Caco-2 (cell line): Measurements from ENCODE around the gene OR5H14. TPM values are rescaled to one million over a fixed set of nuclear protein-coding genes. Genes with fewer than 3 reads are reported as not detected.
"Not testable (repeated sequence)": the region's sequence is repeated elsewhere in the genome, so short reads cannot be mapped to it uniquely, and the experiment has no call there.

ENCODE experiments used
- BruUV-seq: library from RNA; stranded (reverse); fragments of 400-500 nt; replicated peaks from 2 replicates; lab custom pipeline; 2021; lab: Mats Ljungman, UMichigan
- CTCF ChIA-PET: fragments of 300-600 bp; sonication (Branson Sonifier 250); formaldehyde crosslinking; loops from one replicate; lab custom pipeline; 2022; ENCODE audit warnings: antibody characterized with exemption; lab: Charles Lee
- POLR2A ChIA-PET: fragments of 300-600 bp; sonication (Branson Sonifier 250); formaldehyde crosslinking; loops from one replicate; lab custom pipeline; 2022; ENCODE audit warnings: antibody characterized with exemption; lab: Charles Lee
- DNase-seq, 2 experiments: peaks; one replicate each; pipeline versions ENCODE4 v3.0.0 to v3.0.0-alpha.2; 2020 to 2022
- H3K27me3 ChIP-seq: replicated peaks from 2 replicates; pipeline ENCODE4 v1.6.0; 2011; ENCODE audit warnings: low read length; ENCODE audit not compliant: control insufficient read depth, insufficient read depth
- H3K36me3 ChIP-seq: 2 replicates; pipeline ENCODE4 v1.5.1; 2011; ENCODE audit warnings: low read length; ENCODE audit not compliant: control insufficient read depth, insufficient read depth
- H3K4me1 ChIP-seq: fragments of 250-450 bp; sonication (Bioruptor Pico); 2 replicates; pipeline ENCODE4 v1.5.1; 2020; ENCODE audit warnings: mild to moderate bottlenecking
- H3K4me3 ChIP-seq: 2 replicates; pipeline ENCODE4 v1.5.1; 2011; ENCODE audit warnings: low read depth, mild to moderate bottlenecking, control low read depth, low read length
- H3K9me3 ChIP-seq: fragments of 250-450 bp; sonication (Bioruptor Pico); 2 replicates; pipeline ENCODE4 v1.5.1; 2020; ENCODE audit warnings: mild to moderate bottlenecking, moderate library complexity
- H3K27ac Mint-ChIP-seq: one replicate; pipeline ENCODE4 v1.8.0; 2022; ENCODE audit warnings: mixed read lengths; ENCODE audit not compliant: unreplicated experiment
- H3K27me3 Mint-ChIP-seq: one replicate; pipeline ENCODE4 v1.8.0; 2022; ENCODE audit warnings: mixed read lengths; ENCODE audit not compliant: insufficient read depth, unreplicated experiment
- H3K36me3 Mint-ChIP-seq: one replicate; pipeline ENCODE4 v1.8.0; 2022; ENCODE audit warnings: mild to moderate bottlenecking, mixed read lengths; ENCODE audit not compliant: insufficient read depth, unreplicated experiment
- H3K4me1 Mint-ChIP-seq: one replicate; pipeline ENCODE4 v1.8.0; 2022; ENCODE audit warnings: low read depth, mixed read lengths; ENCODE audit not compliant: unreplicated experiment
- H3K4me3 Mint-ChIP-seq: one replicate; pipeline ENCODE4 v1.8.0; 2022; ENCODE audit warnings: mild to moderate bottlenecking, moderate library complexity, mixed read lengths; ENCODE audit not compliant: unreplicated experiment
- H3K9me3 Mint-ChIP-seq: one replicate; pipeline ENCODE4 v1.8.0; 2022; ENCODE audit warnings: mixed read lengths; ENCODE audit not compliant: unreplicated experiment
- CTCF ChIP-seq, 2 experiments: fragments of 200-600 bp in 1 of 2; IDR thresholded peaks; 1 replicate in 1 of 2; 2 replicates in 1 of 2; pipeline versions ENCODE4 v1.5.1 to v1.8.0; 2011 to 2022; ENCODE audit warnings: antibody characterized with exemption in 1 of 2, control low read depth in 1 of 2, inconsistent platforms in 1 of 2, low read depth in 1 of 2, low read length in 1 of 2, mild to moderate bottlenecking in 1 of 2, moderate library complexity in 1 of 2; ENCODE audit not compliant: insufficient read depth in 1 of 2, severe bottlenecking in 1 of 2, unreplicated experiment in 1 of 2
- intact Hi-C: fragments of 100-400 bp; cut with micrococcal nuclease; formaldehyde crosslinking; loops from one replicate; pipeline ENCODE4 v1.10.0; 2022; ENCODE audit not compliant: unreplicated experiment
- total RNA-seq: library from RNA; stranded (reverse); gene quantifications from 2 replicates; pipeline ENCODE4 v1.2.3, GENCODE V29; 2022

The OR5H14 gene
- total RNA-seq, 1 experiment from 2014 or later: not detected

GRCh38 chr3:98188545-98188944, 41.3 kb downstream of the OR5H14 start:
- H3K4me3 Mint-ChIP-seq: no peak overlapping the region
- H3K36me3 Mint-ChIP-seq: no peaks in the 10 kb centered on the region
- ChIA-PET POLR2A (no interaction called here), CTCF (interaction anchor here (0.6 kb wide), 1 partner anchor 141 kb away, joined by 4 read pairs; no protein-coding TSS in a partner anchor)
- H3K9me3 Mint-ChIP-seq: peaks cover 10% of the 10 kb centered on the region
- no peaks in the 10 kb centered on the region for H3K4me1 ChIP-seq
- H3K27me3 ChIP-seq: no peaks in the 10 kb centered on the region
- no peaks in the 10 kb centered on the region for H3K36me3 ChIP-seq
- no peak for DNase-seq
- H3K27ac Mint-ChIP-seq: no peak overlapping the region
- intact Hi-C loops: loop anchor here (1.0 to 10.0 kb wide), 2 partner anchors 141 to 386 kb away; no protein-coding TSS in a partner anchor
- no peaks in the 10 kb centered on the region for H3K4me1 Mint-ChIP-seq
- peaks cover 3% of the 10 kb centered on the region for H3K27me3 Mint-ChIP-seq
- H3K9me3 ChIP-seq: no peaks in the 10 kb centered on the region
- peak in 1 of 2 experiments; percentile 39 for TF ChIP-seq CTCF (IDR thresholded peaks at IDR 0.05; ENCODE audit: insufficient read depth in 1 of 2, low read depth in 1 of 2, low read length in 1 of 2, severe bottlenecking in 1 of 2, unreplicated experiment in 1 of 2)
- BruUV-seq: no TSS peak
- no peak overlapping the region for H3K4me3 ChIP-seq

GRCh38 chr3:98190911-98191310, 43.6 kb downstream of the OR5H14 start:
- CTCF ChIA-PET, H3K4me1 Mint-ChIP-seq, intact Hi-C loops, H3K4me3 ChIP-seq, DNase-seq, H3K36me3 ChIP-seq, H3K36me3 Mint-ChIP-seq, H3K27me3 Mint-ChIP-seq, BruUV-seq, H3K4me1 ChIP-seq, POLR2A ChIA-PET, H3K27ac Mint-ChIP-seq, H3K4me3 Mint-ChIP-seq, H3K9me3 Mint-ChIP-seq, H3K9me3 ChIP-seq, H3K27me3 ChIP-seq: not testable (repeated sequence)

- H3K27me3 Mint-ChIP-seq, H3K4me3 Mint-ChIP-seq, POLR2A ChIA-PET, intact Hi-C loops, H3K27me3 ChIP-seq, H3K4me1 ChIP-seq, BruUV-seq, CTCF ChIA-PET, H3K36me3 ChIP-seq, H3K36me3 Mint-ChIP-seq, H3K4me3 ChIP-seq, H3K27ac Mint-ChIP-seq, H3K4me1 Mint-ChIP-seq, H3K9me3 Mint-ChIP-seq, H3K9me3 ChIP-seq, DNase-seq: not testable (repeated sequence)
Measured at GRCh38 chr3:98196293-98196692, 49.0 kb downstream of the OR5H14 start.

GRCh38 chr3:98199020-98199419, 51.7 kb downstream of the OR5H14 start:
- Mint-ChIP-seq H3K27me3 (no peaks in the 10 kb centered on the region), H3K4me3 (no peak overlapping the region), H3K9me3 (no peaks in the 10 kb centered on the region), H3K4me1 (no peaks in the 10 kb centered on the region), H3K36me3 (no peaks in the 10 kb centered on the region), H3K27ac (no peak overlapping the region)
- BruUV-seq: no TSS peak
- H3K9me3 ChIP-seq: no peaks in the 10 kb centered on the region
- intact Hi-C loops: no loop called here
- CTCF ChIA-PET: no interaction called here
- no peak for DNase-seq
- POLR2A ChIA-PET: no interaction called here
- no peak for TF ChIP-seq CTCF (IDR thresholded peaks at IDR 0.05; ENCODE audit: insufficient read depth in 1 of 2, low read depth in 1 of 2, low read length in 1 of 2, severe bottlenecking in 1 of 2, unreplicated experiment in 1 of 2)
- H3K4me3 ChIP-seq: no peak overlapping the region
- no peaks in the 10 kb centered on the region for H3K27me3 ChIP-seq
- H3K36me3 ChIP-seq: no peaks in the 10 kb centered on the region
- H3K4me1 ChIP-seq: peaks cover 9% of the 10 kb centered on the region; the same call in 1 of the 2 replicates

Other genes with a start within 250 kb of the OR5H14 start
- 25.0 TPM in 2 replicates for gene RIOX2, start 175.0 kb upstream of the OR5H14 start, total RNA-seq
- not detected in 2 replicates for gene GABRR3, start 112.2 kb upstream of the OR5H14 start, total RNA-seq
- not detected in 2 replicates for gene OR5AC2, start 60.3 kb upstream of the OR5H14 start, total RNA-seq
- not detected in 2 replicates for gene OR5H1, start 16.8 kb upstream of the OR5H14 start, total RNA-seq
- not detected in 2 replicates for gene OR5H15, start 19.2 kb downstream of the OR5H14 start, total RNA-seq
- gene OR5H6, start 116.8 kb downstream of the OR5H14 start, total RNA-seq: not detected in 2 replicates
- gene OR5H2, start 135.0 kb downstream of the OR5H14 start, total RNA-seq: not detected in 2 replicates
- gene OR5K4, start 206.4 kb downstream of the OR5H14 start, total RNA-seq: not detected in 2 replicates
- gene OR5K3, start 243.2 kb downstream of the OR5H14 start, total RNA-seq: not detected in 2 replicates